Measurements from ENCODE around the gene FAM117A. TPM values are rescaled to one million over a fixed set of nuclear protein-coding genes. Genes with fewer than 3 reads are reported as not detected.

FAM117A gene
- polyA plus RNA-seq, 1 experiment, result 2.5 TPM

GRCh38 chr17:49707608-49708514 is 56.1 kb downstream of the FAM117A start, which contains the start of gene SLC35B1:
Gene SLC35B1, minus strand, starts transcription at chr17:49707964. Its CDS starts 131 bp downstream, at chr17:49707833.
- peak; percentile 97 for DNase-seq (ENCODE audit: low read depth, low spot score)
- ChIA-PET CTCF (interaction anchor here (0.5 to 2.6 kb wide), 21 partner anchors 8 to 1713 kb away, joined by 3 to 11 read pairs (median 5); no protein-coding TSS in a partner anchor), POLR2A (interaction anchor here (0.5 to 1.4 kb wide), 8 partner anchors 10 to 423 kb away, joined by 3 to 10 read pairs (median 4); partner anchors contain the start of genes FAM117A and KAT7)
- TF ChIP-seq, protein P1, sequence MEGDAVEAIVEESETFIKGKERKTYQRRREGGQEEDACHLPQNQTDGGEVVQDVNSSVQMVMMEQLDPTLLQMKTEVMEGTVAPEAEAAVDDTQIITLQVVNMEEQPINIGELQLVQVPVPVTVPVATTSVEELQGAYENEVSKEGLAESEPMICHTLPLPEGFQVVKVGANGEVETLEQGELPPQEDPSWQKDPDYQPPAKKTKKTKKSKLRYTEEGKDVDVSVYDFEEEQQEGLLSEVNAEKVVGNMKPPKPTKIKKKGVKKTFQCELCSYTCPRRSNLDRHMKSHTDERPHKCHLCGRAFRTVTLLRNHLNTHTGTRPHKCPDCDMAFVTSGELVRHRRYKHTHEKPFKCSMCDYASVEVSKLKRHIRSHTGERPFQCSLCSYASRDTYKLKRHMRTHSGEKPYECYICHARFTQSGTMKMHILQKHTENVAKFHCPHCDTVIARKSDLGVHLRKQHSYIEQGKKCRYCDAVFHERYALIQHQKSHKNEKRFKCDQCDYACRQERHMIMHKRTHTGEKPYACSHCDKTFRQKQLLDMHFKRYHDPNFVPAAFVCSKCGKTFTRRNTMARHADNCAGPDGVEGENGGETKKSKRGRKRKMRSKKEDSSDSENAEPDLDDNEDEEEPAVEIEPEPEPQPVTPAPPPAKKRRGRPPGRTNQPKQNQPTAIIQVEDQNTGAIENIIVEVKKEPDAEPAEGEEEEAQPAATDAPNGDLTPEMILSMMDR (IDR thresholded peaks at IDR 0.05; ENCODE audit: low read depth, low read length), result peak; percentile 94
- Histone ChIP-seq H3K9me3 (ENCODE audit: control insufficient read depth, insufficient read depth, low read length) (no peaks in the 10 kb centered on the region; the same call in 1 of the 2 replicates), H3K4me3 (ENCODE audit: low read depth, low read length) (peak within 1 kb of the TSS; percentile 95), H3K27ac (ENCODE audit: low read depth, low read length) (peak within 1 kb of the TSS; percentile 92), H3K27me3 (ENCODE audit: control insufficient read depth, insufficient read depth, low read length) (no peaks in the 10 kb centered on the region)

DNA sequence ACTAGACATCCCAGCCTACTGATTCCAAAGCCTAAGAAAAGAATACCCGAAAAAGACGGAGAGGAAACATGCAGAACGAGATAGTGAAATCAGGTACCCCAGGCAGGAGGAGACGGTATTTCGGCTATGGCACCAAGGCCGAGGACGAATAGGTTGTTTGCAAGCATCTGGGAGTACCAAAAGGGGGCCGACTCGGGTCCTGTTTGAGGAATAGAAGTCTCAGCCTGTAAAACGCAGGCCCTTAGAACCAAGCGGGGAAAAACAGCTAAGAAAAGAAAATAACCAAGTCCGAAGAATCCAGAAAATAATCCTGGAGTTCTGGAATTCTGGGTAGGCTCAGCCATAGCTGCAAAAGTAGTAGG is 56.7 kb downstream of the FAM117A start:
- ChIA-PET CTCF (interaction anchor here (0.5 to 4.9 kb wide), 9 partner anchors 11 to 1712 kb away, joined by 3 to 23 read pairs (median 7); no protein-coding TSS in a partner anchor), POLR2A (interaction anchor here (1.3 to 1.4 kb wide), 3 partner anchors 10 to 192 kb away, joined by 3 to 8 read pairs (median 4); partner anchors contain the start of gene FAM117A)
- Histone ChIP-seq H3K9me3 (ENCODE audit: control insufficient read depth, insufficient read depth, low read length) (no peaks in the 10 kb centered on the region; the same call in 1 of the 2 replicates), H3K4me3 (ENCODE audit: low read depth, low read length) (peak overlapping the region; percentile 95), H3K27ac (ENCODE audit: low read depth, low read length) (peak overlapping the region; percentile 92), H3K27me3 (ENCODE audit: control insufficient read depth, insufficient read depth, low read length) (no peaks in the 10 kb centered on the region)
- TF ChIP-seq, protein P1 (IDR thresholded peaks at IDR 0.05; ENCODE audit: low read depth, low read length), result no peak
- DNase-seq (ENCODE audit: low read depth, low spot score), result no peak

GRCh38 chr17:49705254-49705653 is 58.7 kb downstream of the FAM117A start:
- ChIA-PET POLR2A (no interaction called here), CTCF (interaction anchor here (1.2 to 4.9 kb wide), 6 partner anchors 9 to 148 kb away, joined by 3 to 23 read pairs (median 8); no protein-coding TSS in a partner anchor)
- H3K27me3 ChIP-seq (ENCODE audit: control insufficient read depth, insufficient read depth, low read length), result no peaks in the 10 kb centered on the region
- DNase-seq (ENCODE audit: low read depth, low spot score), result no peak
- H3K4me3 ChIP-seq (ENCODE audit: low read depth, low read length), result no peak overlapping the region
- TF ChIP-seq, protein P1 (IDR thresholded peaks at IDR 0.05; ENCODE audit: low read depth, low read length), result no peak
- no peaks in the 10 kb centered on the region; the same call in 1 of the 2 replicates for H3K9me3 ChIP-seq (ENCODE audit: control insufficient read depth, insufficient read depth, low read length)
- no peak overlapping the region for H3K27ac ChIP-seq (ENCODE audit: low read depth, low read length)

GRCh38 chr17:49703557-49704277 is 60.2 kb downstream of the FAM117A start:
- ChIA-PET CTCF (interaction anchor here (0.5 to 4.9 kb wide), 9 partner anchors 8 to 523 kb away, joined by 3 to 23 read pairs (median 9); no protein-coding TSS in a partner anchor), POLR2A (interaction anchor here (0.6 kb wide), 2 partner anchors 26 to 79 kb away, joined by 4 to 8 read pairs; no protein-coding TSS in a partner anchor)
- Histone ChIP-seq H3K4me3 (ENCODE audit: low read depth, low read length) (no peak overlapping the region), H3K9me3 (ENCODE audit: control insufficient read depth, insufficient read depth, low read length) (no peaks in the 10 kb centered on the region; the same call in 1 of the 2 replicates), H3K27me3 (ENCODE audit: control insufficient read depth, insufficient read depth, low read length) (no peaks in the 10 kb centered on the region), H3K27ac (ENCODE audit: low read depth, low read length) (no peak overlapping the region)
- TF ChIP-seq, protein P1 (IDR thresholded peaks at IDR 0.05; ENCODE audit: low read depth, low read length), result peak; percentile 54
- DNase-seq (ENCODE audit: low read depth, low spot score), result no peak
